ENCODE measurements around the gene APOL3.
"Not testable (repeated sequence)": the region's sequence is repeated elsewhere in the genome, so short reads cannot be mapped to it uniquely, and the experiment has no call there.

The APOL3 gene

DNA sequence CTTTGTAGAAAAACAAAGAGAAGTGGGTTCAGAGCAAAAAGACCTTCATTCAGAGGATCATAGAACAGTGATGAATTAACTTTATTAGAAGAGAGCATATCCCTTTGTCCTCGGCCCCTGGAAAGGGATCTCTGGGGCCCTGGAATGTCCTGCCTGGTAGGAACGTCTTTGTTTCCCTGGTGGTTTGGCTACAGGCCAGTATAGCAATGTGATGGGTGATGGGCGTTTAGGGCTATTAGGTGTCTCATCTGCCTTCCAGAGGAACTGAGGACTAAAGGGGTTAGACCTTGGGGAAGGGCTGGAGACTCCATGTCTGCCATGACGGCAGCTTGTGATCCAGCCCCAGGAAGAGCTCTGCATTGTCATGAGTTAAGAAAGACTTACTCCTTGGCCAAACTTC, 32.0 kb upstream of the APOL3 start:
- DNase-seq: no peak

DNA sequence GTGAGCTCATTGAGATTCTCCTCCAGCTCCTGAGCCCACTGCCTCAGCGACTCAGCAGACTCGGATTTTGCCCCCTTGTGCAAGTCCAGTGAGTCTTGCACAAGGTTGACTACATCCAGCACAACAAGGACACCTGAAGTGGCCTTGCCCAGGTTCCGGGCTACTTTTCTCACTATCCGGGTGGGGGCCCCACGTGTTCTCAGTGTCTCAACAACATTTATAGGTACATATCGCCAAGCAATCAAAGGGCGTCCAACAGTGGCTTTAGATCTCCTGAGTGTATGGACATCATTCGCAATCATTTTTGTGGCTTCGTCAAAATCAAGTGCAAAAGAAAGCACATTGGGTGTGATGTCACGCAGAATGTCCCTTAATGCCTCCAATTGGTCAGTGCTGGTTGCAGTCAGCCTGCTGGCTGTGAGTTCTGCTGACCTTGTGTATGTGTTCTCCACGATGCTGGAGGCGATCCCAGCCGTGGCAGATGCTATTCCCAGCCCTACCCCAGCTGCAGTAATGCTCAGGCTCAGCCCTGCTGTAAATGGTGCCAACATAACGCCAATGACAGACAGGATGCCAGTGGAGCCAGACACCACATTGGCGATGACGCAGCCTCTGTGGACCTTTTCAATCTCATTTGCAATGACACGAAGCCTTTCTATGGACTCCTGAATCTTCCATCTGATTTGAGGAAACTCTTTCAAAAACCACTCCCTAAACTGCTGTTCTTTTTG, 30.7 kb upstream of the APOL3 start:
- DNase-seq: no peak

DNA sequence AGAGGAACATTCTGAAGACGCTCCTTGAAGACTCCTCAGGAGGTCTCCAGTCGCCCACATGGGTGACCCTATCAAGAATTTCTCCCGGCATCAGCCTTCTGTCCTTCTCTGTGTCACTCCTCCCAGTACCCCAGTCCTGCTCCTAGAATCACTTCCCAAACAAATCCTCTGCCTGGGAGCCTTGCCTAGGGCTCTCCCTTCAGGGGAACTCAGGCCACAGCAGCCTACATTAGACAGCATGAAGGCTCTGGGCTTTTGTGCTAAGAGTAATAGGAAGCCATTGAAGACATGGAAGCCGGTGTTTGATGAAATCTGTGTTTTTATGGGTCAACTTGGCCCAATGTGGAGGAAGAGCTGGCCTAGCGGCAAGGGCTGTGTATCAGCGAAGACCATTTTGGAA, 27.3 kb upstream of the APOL3 start:
- DNase-seq: not testable (repeated sequence)

DNA sequence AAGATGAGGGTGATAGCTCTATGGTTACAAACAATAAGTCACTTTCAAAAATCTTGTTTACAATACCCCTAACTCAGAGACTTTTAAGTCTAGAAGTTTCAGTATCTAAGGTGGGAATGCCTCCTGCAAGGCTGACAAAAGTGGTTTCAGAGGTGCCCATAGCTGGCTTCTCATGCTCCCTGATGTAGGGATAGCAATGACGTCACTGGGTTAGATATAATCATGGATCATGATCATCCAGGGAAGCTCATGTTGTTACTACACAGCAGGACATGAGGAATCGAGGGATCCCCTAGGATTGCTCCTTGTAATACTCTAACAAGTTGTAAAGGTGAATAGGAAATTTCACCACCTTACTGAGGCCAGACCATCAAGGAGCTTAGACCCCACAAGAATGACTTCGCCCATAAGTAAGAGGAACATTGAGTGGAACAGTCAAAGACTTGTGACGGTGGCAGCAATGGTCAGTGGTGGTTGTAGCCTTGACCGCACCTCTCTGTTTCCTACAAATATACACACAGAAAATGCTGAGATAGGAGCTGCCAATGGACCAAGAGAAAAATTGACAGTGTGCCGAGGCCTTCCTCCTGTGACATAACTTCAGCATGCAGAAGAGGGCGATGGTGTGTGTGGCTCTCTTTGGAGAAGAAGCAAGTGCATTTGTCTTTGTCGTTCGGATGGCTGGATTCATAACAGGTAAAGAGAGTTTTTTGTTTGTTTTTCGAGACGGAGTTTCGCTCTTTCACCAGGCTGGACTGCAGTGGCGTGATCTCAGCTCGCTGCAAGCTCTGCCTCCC, 25.5 kb upstream of the APOL3 start:
- no peak for DNase-seq

DNA sequence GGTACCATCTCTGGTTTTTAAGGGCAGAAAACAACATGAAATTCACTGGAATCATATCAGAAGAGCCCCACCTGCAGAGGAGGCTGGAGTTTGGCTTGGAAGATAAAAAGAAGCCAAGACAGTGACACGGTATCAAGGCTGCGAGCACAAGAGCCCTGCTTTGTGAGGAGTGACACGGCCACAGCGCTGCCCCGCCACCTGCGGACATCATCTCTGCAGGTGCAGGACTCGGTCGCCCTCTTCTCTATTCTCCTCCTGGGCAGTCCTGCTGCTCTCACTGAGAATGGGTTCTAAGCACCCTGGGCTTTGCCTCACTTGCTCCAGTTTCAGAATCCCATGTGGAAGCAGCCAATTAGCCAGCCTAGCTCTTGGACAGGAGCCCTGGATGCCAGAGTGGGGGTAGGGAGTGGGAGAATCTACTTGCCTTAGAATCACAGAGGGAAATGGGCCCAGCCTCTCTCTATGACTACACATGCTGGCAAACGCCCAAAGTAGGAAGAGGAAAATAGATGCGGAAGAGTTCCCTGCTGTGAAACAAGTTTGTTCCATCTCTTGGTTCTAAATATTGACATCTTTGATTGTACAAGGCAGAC, 24.0 kb upstream of the APOL3 start:
- no peak for DNase-seq

DNA sequence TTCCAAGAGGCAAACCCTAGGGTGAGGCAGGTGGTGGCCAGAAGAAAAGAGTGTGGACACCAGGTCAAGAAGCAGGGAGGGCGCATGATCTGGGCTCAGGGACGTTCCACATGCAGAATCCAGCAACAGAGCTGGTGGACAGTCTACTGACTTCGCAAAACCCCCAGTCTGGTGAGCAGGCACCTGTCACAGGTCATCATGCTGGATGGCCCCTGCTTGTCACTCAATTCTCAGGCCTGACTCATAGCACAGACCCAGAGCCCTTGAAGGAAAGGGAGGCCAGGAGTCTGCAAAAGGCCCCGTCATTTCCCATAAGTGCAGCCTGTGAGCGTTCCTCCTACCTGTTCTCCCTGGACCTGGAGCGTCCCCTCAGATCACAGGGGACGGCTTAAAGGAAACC, 22.9 kb upstream of the APOL3 start:
- no peak for DNase-seq

DNA sequence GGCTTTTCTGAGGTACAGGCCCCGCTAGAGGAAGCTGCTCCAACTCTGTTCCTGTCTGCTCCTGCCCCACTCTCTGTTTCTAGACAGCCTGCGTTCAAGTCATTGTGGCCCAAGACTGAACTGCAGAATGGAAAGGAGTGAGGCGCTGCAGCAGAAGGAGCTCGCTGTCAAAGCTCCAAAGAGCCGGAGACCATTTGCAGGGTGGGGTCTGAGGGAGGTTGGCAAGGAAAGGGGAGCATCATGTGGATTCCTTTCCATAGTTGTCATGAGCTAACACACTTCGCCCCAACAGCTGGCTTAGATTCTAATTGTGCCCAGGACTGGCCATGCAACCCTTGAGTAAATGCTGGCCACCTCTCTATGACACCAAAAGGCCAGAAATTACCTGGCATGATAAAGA, 22.3 kb upstream of the APOL3 start:
- no peak for DNase-seq

DNA sequence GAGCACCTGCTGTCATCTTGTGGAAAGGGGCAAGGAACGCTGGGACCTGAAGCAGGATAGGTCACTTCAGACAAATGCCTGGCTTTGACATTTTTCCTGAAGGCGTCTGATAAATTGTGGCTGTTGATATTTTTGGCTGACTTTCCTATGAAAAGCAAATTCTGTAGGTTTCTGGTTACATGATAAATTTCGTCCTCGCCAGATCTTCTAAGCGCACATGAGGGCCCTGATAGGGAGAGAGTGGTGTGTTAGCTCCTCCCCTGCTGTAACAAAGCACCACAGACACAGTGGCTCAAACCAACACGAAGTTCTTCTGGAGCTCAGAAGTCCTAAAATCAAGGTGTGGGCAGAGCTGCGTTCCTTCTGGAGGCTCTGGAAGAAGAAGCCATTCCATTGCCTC, 21.5 kb upstream of the APOL3 start:
- no peak for DNase-seq

DNA sequence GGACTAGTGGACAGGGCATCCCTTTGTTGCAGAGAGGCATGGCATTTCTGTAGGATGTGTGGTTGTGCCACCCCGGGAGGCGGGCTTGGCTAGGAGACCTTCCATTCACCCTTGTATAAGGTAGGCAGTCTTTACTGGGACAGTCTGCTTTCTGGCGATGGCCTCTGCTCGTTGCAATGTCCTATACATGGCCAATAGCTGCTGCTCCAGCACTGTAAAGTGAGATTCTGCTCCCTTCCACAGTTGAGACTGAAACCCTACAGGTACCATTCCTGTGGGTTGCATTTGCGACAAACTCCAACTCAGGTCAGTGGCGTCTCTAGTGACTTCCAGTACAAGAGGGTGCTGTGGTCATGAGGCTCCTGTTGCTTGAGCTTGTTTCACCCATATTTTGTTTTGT, 20.4 kb upstream of the APOL3 start:
- DNase-seq: no peak

DNA sequence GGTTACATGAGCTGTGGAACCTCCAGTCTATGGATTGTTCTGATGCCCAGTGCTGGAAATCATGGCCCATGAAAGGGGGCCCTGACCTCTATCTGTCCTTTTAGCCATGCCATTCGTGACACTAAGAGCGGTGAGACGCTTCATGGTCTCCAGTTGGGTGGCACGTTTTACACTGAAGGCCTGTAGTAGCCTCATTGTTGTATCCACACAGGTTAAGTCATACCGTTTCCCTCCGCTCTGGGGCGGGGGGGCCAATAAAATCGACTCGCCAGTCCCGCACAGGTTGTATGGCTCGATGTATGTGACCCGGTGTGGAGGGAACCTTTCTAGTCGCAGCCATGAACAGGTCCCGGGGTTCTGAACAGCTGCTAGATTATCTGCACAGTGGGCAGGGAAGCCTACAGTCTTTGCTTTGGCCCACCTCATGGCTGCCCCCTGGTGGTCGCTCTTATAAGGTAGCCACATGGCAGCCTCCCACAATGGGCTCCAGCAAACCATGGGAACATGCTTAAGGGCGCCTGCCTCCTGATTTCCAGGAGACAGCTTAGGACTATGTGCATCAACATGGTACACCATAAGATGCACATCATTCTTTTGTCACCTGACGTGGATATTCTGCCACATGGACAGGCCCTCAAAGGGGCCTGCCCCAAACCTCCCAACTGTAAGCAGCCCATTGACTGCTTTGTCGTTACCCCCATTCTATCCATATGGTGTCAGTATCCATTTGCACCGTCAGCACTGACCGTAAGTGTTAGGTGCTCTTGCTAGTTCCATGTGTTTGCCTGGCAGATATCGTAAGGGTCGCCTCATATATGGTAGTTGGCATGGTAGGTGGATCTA, 19.7 kb upstream of the APOL3 start:
- DNase-seq: peak; percentile 47

DNA sequence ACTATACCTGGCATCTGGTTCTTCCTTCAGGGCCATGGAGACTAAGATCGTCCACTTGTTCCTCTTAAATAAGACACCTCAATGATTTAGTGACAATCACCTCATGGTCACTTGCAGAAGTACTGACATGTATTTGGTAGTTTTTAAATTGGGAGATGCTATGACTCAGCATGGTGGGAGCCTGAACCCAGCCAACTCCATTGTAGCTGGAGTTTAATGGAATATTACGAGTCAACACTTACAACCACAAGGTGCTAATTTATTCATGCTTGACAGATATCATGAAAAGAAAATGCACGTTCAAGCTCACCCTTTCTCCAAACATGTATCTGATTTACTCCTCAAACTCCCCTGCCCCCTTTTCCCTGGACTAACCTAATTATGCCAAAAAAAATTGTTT, 16.6 kb upstream of the APOL3 start:
- no peak for DNase-seq

DNA sequence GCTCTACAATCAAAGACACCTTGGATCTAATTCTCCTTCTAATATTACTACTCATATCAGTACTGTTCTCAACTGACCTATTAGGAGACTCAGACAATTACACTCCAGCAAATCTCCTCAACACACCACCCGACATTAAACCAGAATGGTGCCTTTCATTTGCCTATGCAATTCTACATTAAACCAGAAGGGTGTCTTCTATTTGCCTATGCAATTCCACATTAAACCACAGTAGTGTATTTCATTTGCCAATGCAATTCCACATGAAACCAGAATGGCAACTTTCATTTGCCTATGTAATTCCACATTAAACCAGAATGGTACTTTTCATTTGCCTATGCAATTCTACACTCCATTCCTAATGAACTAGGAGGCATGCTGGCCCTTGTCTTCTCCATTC, 15.3 kb upstream of the APOL3 start:
- no peak for DNase-seq

DNA sequence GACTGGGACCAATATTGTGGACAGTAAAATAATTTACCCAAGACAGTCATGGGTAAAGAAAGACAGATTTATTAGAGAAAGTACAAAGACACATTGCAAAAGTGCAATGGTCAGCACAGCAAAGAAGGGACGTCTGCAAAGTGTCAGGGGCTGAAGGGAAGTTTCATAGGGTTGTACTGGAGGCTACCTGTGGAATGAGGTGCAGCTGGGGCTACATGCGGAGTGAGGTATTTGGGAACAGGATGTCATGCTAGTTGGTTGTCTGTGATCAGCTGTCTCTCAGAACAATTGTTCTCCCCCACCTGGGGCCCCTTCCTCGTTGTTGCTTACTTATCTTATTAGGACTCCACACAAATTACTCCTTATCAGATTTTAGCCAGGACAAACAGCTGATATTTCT, 11.4 kb upstream of the APOL3 start:
- no peak for DNase-seq

DNA sequence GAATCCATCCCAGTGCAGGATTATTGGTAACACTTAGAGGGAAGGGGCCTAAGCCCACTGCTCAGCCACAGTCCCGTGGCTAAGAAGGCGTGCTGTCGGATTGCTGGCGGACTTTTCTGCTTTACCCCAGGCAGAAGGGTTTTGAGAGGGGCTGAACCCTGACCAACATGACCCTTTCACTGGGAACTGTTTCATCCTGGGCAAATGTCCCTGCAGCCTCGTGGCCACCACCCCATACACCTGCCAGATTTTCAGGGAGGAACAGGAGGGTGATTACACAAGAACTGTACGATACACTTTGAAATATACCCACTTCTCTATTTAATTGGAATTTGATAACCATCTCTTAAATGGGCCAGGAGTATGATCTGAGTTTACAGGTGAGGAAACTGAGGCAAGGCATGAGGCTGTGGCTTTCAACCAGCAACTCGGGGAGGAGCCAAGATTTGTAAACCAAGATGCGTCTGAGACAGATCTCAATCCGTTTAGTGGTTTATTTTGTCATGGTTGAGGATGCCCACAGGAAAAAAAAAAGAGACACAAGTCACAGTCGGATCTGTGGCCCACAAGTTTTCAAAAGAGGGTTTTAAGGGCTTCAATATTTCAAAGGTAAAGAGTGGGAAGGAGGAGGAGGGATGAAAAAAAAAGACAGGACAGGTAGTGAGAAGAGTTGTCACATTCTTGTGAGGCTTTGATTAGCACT, 6.1 kb upstream of the APOL3 start:
- no peak for DNase-seq

DNA sequence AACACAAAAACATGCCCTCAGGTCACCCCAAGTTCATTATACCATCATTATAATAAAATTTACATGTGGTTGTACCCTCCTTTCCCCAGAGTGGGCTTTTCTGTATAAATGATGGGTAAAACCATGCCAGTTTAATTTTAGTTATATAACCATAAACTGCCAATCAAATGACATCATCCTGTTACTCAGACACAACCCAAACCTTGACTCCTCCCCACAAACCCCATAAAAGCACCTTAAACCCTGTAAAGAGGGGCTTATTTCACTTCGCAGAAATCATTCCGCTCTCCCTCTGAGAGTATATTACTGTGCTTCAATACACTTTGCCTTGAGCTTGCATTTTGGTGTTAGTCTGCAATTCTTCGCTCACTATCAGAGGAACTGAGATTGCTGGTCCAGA, 5.5 kb upstream of the APOL3 start:
- no peak for DNase-seq

DNA sequence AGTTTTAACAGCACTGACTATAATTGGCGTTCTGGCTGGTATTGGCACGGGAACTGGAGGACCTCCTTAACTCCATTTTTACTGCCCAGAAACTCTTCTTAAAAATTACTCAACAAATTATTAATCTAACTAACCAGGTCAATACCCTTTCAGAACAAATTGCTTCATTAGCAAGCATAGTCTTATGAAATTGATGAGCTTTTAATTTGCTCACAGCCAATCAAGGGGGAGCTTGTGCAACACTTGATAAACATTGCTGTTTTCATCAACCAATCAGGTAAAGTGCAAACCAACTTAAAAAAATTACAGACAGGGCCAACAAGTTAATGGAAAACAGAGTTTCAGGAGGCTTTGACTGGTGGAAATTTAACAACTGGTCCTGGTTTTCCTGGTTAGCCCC, 4.6 kb upstream of the APOL3 start:
- no peak for DNase-seq

DNA sequence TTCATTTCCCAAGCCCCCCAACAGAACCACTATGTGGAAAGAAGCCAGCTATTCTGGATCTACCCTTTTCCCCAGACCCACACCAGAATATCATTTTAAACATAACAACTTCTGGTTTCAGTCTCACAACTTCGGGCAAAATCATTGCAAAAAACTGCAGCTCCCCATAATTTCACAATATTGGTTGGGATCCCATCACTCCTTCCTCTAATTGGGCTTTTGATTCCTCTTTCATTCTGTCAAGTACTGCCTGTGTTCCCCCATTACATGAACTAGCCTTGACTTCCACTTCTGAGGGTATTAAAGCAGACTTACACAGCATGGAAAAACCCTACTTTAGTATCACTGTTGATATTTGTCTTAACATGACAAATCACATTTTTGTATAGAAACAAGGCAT, 4.1 kb upstream of the APOL3 start:
- DNase-seq: no peak

DNA sequence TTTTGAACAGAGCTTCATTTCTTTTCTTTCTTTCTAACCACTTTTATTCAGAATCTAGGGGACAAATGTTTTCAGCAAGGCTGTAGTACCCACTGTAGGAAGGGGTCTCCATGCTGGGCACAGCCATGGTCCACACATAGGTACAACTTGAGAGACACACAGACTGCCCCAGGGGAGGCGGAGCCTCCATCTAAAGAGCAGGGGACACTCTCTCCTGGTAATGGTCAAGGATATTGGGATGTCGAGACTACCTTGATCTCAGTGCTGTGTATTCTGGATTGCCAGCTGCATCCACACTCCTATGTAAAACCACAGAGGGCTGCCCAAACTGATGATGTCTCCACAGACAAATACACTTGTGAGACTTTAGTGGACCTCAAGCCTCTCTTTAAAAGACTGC, 2.9 kb upstream of the APOL3 start:
- DNase-seq: no peak

DNA sequence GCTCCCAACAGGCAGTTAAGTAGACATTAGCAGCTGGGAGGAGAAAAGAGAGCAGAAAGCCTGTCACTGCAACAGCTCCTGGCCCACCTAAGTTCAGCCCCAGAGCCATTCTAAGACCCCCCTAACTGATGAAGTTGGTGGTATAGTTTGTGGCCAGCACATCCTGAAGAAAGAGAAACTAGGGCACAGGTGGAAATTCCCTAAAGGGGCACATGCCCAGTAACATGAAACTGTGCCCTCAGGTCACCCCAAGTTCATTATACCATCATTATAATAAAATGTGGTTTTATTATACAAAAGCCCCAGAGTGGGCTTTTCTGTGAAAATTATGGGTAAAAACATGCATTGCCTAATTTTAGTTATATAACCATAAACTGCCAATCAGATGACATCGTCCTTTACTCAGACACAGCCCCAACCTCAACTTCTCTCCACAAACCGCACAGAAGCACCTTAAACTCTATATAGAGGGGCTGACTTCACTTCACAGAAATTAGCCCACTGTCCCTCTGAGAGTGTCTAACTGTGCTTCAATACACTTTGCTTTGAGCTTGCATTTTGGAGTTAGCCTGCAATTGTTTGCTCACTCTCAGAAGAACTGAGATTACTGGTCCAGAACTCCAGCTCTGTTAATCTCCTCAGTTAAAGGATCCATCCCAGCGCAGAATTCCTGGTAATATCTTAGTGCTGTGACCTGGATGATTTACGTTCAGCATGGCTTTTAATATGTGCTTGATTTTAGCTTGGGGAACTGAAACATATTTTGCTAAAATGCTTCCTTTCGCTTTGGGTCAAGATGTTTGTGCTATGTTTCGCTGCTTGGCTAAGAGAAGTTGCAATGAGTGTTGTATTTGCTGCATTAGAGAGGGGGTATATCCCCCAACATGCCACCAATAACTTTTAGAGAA, 1.8 kb upstream of the APOL3 start:
- peak; percentile 33 for DNase-seq

DNA sequence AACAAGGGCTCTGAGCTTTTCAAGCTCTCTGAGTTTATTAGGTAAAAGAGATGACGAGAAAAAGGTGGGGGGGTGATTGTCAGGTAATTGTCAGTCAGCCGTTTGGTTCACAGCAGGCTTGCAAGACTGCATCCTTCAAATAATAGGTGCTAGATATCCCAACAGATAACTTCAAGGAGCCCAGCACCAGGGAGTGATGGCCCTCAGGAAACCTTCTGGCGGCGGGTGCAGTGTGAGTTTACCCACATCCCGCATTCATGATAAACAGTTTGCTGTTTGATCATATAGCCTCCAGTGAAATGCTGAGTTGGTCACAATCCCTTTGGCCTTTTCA, 1.2 kb upstream of the APOL3 start:
- DNase-seq: not testable (repeated sequence)

DNA sequence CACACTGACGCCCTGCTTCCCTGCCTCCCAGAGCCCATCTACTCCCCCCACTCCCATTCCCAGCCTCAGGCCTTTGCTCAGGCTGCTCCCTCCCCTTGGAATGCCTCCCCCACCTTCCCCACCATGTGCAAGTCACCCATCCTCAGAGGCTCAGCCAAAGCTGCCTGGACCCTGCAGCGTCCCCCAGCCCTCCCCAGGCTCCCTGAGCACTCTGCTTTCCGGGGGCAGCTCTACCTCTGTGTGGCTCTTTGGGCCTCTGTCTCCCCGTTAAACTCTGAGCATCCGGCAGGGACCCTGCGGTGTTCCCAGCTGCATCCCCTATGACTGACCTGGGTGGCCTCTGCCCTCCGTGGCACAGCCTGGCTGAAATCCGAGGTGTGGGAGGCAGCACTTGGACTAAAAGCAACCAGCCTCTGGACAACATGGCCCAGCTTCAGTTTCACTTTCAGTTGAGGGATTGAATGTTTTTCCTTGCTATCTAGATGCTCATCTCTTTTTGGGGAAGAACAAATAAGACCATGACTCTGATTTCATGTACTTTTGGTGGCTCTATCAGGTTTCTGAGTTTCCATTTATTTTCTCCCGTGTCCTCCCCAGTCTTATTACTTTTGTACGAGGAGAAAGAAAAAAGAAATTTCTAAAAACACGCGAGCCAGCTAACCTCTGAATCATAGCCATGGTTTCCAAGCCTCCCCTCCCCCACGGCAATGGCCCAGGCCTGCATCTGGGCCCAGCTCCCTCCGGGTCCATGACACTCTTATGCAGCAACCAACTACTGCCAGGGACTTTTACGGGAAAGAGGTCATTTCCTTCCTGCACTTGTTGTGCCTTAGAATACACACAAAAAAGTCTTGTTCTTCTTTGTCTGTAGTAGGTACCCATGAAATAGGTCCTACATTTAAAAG, 3.8 kb downstream of the APOL3 start:
- peak; percentile 23 for DNase-seq
